HEK293 (cell line): ENCODE data around the gene SLC15A4.

Source experiments
- CTCF ChIA-PET: fragments of 350-600 bp; formaldehyde crosslinking; extraction: SDS; loops from one replicate; lab custom pipeline; 2021; ENCODE audit warnings: antibody characterized with exemption; lab: Yijun Ruan, JAX
- POLR2A ChIA-PET: fragments of 300-600 bp; formaldehyde crosslinking; extraction: SDS; loops from one replicate; lab custom pipeline; 2020; ENCODE audit warnings: antibody characterized with exemption, inconsistent platforms; lab: Yijun Ruan, JAX
- H3K27ac ChIP-seq: fragments of 200-500 bp; sonication (Bioruptor generic); 2 replicates; pipeline ENCODE4 v1.5.1; 2014; ENCODE audit warnings: low read depth, low read length, control low read depth, inconsistent platforms; ENCODE audit errors: extremely low read depth
- H3K36me3 ChIP-seq, 2 experiments: fragments of 200-500 bp in 1 of 2; sonication (Bioruptor generic) in 1 of 2; 1 replicate in 1 of 2; 2 replicates in 1 of 2; pipeline ENCODE4 v1.5.1; 2014 to 2017; ENCODE audit warnings: inconsistent platforms in 2 of 2, low read length in 2 of 2; ENCODE audit not compliant: control insufficient read depth in 2 of 2, insufficient read depth in 1 of 2
- H3K4me1 ChIP-seq: fragments of 200-500 bp; sonication (Bioruptor generic); 2 replicates; pipeline ENCODE4 v1.5.1; 2014; ENCODE audit warnings: mild to moderate bottlenecking, low read length, inconsistent platforms; ENCODE audit not compliant: control insufficient read depth, insufficient read depth
- H3K4me3 ChIP-seq: 2 replicates; pipeline ENCODE4 v1.5.1; 2011; ENCODE audit warnings: low read depth, mild to moderate bottlenecking, control low read depth, low read length, moderate library complexity
- H3K9me3 ChIP-seq: fragments of 200-500 bp; sonication (Bioruptor generic); 2 replicates; pipeline ENCODE4 v1.5.1; 2014; ENCODE audit warnings: low read depth, low read length, inconsistent platforms; ENCODE audit not compliant: control insufficient read depth, insufficient read depth
- EGR2 ChIP-seq: fragments of 450-650 bp; formaldehyde crosslinking; IDR thresholded peaks from 2 replicates; pipeline ENCODE4 v1.5.1; 2016; ENCODE audit warnings: low read depth, missing biosample characterization, missing genetic modification characterization
- OVOL3 ChIP-seq: fragments of 450-650 bp; formaldehyde crosslinking; IDR thresholded peaks from 2 replicates; pipeline ENCODE4 v1.5.1; 2016; ENCODE audit warnings: missing biosample characterization, missing genetic modification characterization
- REPIN1 ChIP-seq: fragments of 450-650 bp; formaldehyde crosslinking; IDR thresholded peaks from 2 replicates; pipeline ENCODE4 v1.5.1; 2017; ENCODE audit warnings: missing biosample characterization, missing genetic modification characterization, low read depth
- YY1 ChIP-seq: fragments of 450-650 bp; formaldehyde crosslinking; IDR thresholded peaks from 2 replicates; pipeline ENCODE4 v1.5.1; 2018; ENCODE audit warnings: missing biosample characterization, missing genetic modification characterization
- ZFP37 ChIP-seq: fragments of 450-650 bp; formaldehyde crosslinking; IDR thresholded peaks from 2 replicates; pipeline ENCODE4 v1.5.1; 2016; ENCODE audit warnings: missing biosample characterization, missing genetic modification characterization
- ZNF16 ChIP-seq: fragments of 450-650 bp; formaldehyde crosslinking; IDR thresholded peaks from 2 replicates; pipeline ENCODE4 v1.5.1; 2016; ENCODE audit warnings: low read depth, missing biosample characterization, missing genetic modification characterization
- ZNF174 ChIP-seq: fragments of 450-650 bp; formaldehyde crosslinking; IDR thresholded peaks from 2 replicates; pipeline ENCODE4 v1.5.0; 2017; ENCODE audit warnings: missing biosample characterization, mild to moderate bottlenecking, missing genetic modification characterization
- ZNF292 ChIP-seq: fragments of 450-650 bp; formaldehyde crosslinking; IDR thresholded peaks from 2 replicates; pipeline ENCODE4 v1.5.1; 2016; ENCODE audit warnings: low read depth, missing biosample characterization, missing genetic modification characterization, borderline replicate concordance
- ZNF549 ChIP-seq: fragments of 450-650 bp; IDR thresholded peaks from 2 replicates; pipeline ENCODE4 v1.5.1; 2018; ENCODE audit warnings: missing biosample characterization, missing genetic modification characterization, mild to moderate bottlenecking, inconsistent platforms, moderate library complexity
- ZNF830 ChIP-seq: fragments of 450-650 bp; IDR thresholded peaks from 2 replicates; pipeline ENCODE4 v1.5.0; 2018; ENCODE audit warnings: missing biosample characterization, missing genetic modification characterization, low read depth, mild to moderate bottlenecking, moderate library complexity
- ZNF843 ChIP-seq: fragments of 450-650 bp; formaldehyde crosslinking; IDR thresholded peaks from 2 replicates; pipeline ENCODE4 v1.5.1; 2016; ENCODE audit warnings: missing biosample characterization, missing genetic modification characterization
- TF ChIP-seq, protein P1 (sequence below): fragments of 450-650 bp; formaldehyde crosslinking; IDR thresholded peaks from 2 replicates; pipeline ENCODE4 v1.5.1; 2016; ENCODE audit warnings: missing biosample characterization, missing genetic modification characterization, borderline replicate concordance
- TF ChIP-seq, protein P2 (sequence below): fragments of 450-650 bp; formaldehyde crosslinking; IDR thresholded peaks from 2 replicates; pipeline ENCODE4 v1.5.1; 2016; ENCODE audit warnings: missing biosample characterization, missing genetic modification characterization, borderline replicate concordance
- TF ChIP-seq, protein P3 (sequence below): fragments of 450-650 bp; formaldehyde crosslinking; IDR thresholded peaks from 2 replicates; pipeline ENCODE4 v1.5.1; 2017; ENCODE audit warnings: missing biosample characterization, missing genetic modification characterization
- TF ChIP-seq, protein P4 (sequence below): fragments of 450-650 bp; formaldehyde crosslinking; conservative IDR thresholded peaks from 2 replicates; pipeline ENCODE4 v1.5.1; 2016; ENCODE audit warnings: low read depth, missing biosample characterization, missing genetic modification characterization
- TF ChIP-seq, protein P5 (sequence below): fragments of 450-650 bp; formaldehyde crosslinking; IDR thresholded peaks from 2 replicates; pipeline ENCODE4 v1.5.1; 2017; ENCODE audit warnings: missing biosample characterization, missing genetic modification characterization

SLC15A4 gene

GRCh38 chr12:128816643-128816920 is 7.2 kb downstream of the SLC15A4 start:
- H3K36me3 ChIP-seq: peaks cover 0 to 49% of the 10 kb centered on the region in 2 experiments; a peak in 2 of 3 replicates
- CTCF ChIA-PET: no interaction called here
- H3K27ac ChIP-seq: no peak overlapping the region
- H3K4me1 ChIP-seq: peaks cover 9% of the 10 kb centered on the region; the same call in 1 of the 2 replicates
- POLR2A ChIA-PET: no interaction called here
- H3K4me3 ChIP-seq: no peak overlapping the region
- TF ChIP-seq EGR2 (tag by site-specific recombination): no peak
- TF ChIP-seq OVOL3: no peak
- TF ChIP-seq ZNF16 (tag by site-specific recombination): no peak
- TF ChIP-seq ZNF830 (tag by site-specific recombination): no peak
- no peak for TF ChIP-seq ZNF549 (tag by site-specific recombination)
- TF ChIP-seq, protein P1, sequence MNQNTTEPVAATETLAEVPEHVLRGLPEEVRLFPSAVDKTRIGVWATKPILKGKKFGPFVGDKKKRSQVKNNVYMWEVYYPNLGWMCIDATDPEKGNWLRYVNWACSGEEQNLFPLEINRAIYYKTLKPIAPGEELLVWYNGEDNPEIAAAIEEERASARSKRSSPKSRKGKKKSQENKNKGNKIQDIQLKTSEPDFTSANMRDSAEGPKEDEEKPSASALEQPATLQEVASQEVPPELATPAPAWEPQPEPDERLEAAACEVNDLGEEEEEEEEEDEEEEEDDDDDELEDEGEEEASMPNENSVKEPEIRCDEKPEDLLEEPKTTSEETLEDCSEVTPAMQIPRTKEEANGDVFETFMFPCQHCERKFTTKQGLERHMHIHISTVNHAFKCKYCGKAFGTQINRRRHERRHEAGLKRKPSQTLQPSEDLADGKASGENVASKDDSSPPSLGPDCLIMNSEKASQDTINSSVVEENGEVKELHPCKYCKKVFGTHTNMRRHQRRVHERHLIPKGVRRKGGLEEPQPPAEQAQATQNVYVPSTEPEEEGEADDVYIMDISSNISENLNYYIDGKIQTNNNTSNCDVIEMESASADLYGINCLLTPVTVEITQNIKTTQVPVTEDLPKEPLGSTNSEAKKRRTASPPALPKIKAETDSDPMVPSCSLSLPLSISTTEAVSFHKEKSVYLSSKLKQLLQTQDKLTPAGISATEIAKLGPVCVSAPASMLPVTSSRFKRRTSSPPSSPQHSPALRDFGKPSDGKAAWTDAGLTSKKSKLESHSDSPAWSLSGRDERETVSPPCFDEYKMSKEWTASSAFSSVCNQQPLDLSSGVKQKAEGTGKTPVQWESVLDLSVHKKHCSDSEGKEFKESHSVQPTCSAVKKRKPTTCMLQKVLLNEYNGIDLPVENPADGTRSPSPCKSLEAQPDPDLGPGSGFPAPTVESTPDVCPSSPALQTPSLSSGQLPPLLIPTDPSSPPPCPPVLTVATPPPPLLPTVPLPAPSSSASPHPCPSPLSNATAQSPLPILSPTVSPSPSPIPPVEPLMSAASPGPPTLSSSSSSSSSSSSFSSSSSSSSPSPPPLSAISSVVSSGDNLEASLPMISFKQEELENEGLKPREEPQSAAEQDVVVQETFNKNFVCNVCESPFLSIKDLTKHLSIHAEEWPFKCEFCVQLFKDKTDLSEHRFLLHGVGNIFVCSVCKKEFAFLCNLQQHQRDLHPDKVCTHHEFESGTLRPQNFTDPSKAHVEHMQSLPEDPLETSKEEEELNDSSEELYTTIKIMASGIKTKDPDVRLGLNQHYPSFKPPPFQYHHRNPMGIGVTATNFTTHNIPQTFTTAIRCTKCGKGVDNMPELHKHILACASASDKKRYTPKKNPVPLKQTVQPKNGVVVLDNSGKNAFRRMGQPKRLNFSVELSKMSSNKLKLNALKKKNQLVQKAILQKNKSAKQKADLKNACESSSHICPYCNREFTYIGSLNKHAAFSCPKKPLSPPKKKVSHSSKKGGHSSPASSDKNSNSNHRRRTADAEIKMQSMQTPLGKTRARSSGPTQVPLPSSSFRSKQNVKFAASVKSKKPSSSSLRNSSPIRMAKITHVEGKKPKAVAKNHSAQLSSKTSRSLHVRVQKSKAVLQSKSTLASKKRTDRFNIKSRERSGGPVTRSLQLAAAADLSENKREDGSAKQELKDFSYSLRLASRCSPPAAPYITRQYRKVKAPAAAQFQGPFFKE (tag by site-specific recombination): no peak
- TF ChIP-seq, protein P2, sequence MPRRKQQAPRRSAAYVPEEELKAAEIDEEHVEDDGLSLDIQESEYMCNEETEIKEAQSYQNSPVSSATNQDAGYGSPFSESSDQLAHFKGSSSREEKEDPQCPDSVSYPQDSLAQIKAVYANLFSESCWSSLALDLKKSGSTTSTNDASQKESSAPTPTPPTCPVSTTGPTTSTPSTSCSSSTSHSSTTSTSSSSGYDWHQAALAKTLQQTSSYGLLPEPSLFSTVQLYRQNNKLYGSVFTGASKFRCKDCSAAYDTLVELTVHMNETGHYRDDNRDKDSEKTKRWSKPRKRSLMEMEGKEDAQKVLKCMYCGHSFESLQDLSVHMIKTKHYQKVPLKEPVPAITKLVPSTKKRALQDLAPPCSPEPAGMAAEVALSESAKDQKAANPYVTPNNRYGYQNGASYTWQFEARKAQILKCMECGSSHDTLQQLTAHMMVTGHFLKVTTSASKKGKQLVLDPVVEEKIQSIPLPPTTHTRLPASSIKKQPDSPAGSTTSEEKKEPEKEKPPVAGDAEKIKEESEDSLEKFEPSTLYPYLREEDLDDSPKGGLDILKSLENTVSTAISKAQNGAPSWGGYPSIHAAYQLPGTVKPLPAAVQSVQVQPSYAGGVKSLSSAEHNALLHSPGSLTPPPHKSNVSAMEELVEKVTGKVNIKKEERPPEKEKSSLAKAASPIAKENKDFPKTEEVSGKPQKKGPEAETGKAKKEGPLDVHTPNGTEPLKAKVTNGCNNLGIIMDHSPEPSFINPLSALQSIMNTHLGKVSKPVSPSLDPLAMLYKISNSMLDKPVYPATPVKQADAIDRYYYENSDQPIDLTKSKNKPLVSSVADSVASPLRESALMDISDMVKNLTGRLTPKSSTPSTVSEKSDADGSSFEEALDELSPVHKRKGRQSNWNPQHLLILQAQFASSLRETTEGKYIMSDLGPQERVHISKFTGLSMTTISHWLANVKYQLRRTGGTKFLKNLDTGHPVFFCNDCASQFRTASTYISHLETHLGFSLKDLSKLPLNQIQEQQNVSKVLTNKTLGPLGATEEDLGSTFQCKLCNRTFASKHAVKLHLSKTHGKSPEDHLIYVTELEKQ (tag by site-specific recombination): no peak
- TF ChIP-seq REPIN1 (tag by site-specific recombination): no peak
- H3K9me3 ChIP-seq: no peaks in the 10 kb centered on the region

GRCh38 chr12:128815779-128816642 is 7.7 kb downstream of the SLC15A4 start:
- Histone ChIP-seq H3K27ac (no peak overlapping the region), H3K4me3 (no peak overlapping the region), H3K36me3 (peaks cover 0 to 45% of the 10 kb centered on the region in 2 experiments; a peak in 1 of 3 replicates), H3K9me3 (no peaks in the 10 kb centered on the region), H3K4me1 (peaks cover 9% of the 10 kb centered on the region; the same call in 1 of the 2 replicates)
- CTCF ChIA-PET: interaction anchor here (0.6 kb wide), 1 partner anchor 18 kb away, joined by 3 read pairs; no protein-coding TSS in a partner anchor
- POLR2A ChIA-PET: no interaction called here
- no peak for TF ChIP-seq ZNF174 (tag by site-specific recombination)
- TF ChIP-seq ZNF843: no peak
- TF ChIP-seq, protein P3, sequence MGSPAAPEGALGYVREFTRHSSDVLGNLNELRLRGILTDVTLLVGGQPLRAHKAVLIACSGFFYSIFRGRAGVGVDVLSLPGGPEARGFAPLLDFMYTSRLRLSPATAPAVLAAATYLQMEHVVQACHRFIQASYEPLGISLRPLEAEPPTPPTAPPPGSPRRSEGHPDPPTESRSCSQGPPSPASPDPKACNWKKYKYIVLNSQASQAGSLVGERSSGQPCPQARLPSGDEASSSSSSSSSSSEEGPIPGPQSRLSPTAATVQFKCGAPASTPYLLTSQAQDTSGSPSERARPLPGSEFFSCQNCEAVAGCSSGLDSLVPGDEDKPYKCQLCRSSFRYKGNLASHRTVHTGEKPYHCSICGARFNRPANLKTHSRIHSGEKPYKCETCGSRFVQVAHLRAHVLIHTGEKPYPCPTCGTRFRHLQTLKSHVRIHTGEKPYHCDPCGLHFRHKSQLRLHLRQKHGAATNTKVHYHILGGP (tag by site-specific recombination): no peak
- TF ChIP-seq YY1 (tag by site-specific recombination): no peak
- TF ChIP-seq ZFP37: no peak
- TF ChIP-seq, protein P4, sequence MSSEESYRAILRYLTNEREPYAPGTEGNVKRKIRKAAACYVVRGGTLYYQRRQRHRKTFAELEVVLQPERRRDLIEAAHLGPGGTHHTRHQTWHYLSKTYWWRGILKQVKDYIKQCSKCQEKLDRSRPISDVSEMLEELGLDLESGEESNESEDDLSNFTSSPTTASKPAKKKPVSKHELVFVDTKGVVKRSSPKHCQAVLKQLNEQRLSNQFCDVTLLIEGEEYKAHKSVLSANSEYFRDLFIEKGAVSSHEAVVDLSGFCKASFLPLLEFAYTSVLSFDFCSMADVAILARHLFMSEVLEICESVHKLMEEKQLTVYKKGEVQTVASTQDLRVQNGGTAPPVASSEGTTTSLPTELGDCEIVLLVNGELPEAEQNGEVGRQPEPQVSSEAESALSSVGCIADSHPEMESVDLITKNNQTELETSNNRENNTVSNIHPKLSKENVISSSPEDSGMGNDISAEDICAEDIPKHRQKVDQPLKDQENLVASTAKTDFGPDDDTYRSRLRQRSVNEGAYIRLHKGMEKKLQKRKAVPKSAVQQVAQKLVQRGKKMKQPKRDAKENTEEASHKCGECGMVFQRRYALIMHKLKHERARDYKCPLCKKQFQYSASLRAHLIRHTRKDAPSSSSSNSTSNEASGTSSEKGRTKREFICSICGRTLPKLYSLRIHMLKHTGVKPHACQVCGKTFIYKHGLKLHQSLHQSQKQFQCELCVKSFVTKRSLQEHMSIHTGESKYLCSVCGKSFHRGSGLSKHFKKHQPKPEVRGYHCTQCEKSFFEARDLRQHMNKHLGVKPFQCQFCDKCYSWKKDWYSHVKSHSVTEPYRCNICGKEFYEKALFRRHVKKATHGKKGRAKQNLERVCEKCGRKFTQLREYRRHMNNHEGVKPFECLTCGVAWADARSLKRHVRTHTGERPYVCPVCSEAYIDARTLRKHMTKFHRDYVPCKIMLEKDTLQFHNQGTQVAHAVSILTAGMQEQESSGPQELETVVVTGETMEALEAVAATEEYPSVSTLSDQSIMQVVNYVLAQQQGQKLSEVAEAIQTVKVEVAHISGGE (tag by site-specific recombination): no peak
- TF ChIP-seq, protein P5, sequence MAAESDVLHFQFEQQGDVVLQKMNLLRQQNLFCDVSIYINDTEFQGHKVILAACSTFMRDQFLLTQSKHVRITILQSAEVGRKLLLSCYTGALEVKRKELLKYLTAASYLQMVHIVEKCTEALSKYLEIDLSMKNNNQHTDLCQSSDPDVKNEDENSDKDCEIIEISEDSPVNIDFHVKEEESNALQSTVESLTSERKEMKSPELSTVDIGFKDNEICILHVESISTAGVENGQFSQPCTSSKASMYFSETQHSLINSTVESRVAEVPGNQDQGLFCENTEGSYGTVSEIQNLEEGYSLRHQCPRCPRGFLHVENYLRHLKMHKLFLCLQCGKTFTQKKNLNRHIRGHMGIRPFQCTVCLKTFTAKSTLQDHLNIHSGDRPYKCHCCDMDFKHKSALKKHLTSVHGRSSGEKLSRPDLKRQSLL: no peak
- no peak for TF ChIP-seq ZNF292 (tag by site-specific recombination)
